Fibroblast of villous mesenchyme (primary cell): ENCODE measurements around the gene HIGD2A. TPM values are rescaled to one million over a fixed set of nuclear protein-coding genes. Genes with fewer than 3 reads are reported as not detected.
A peak's percentile ranks its signal among the peaks of the same experiment; 100 is the strongest.
"Not testable (repeated sequence)": the region's sequence is repeated elsewhere in the genome, so short reads cannot be mapped to it uniquely, and the experiment has no call there.

Experiments used
- DNase-seq: peaks from one replicate; pipeline ENCODE4 v3.0.0-alpha.2; 2010; ENCODE audit warnings: low read depth
- H3K4me3 ChIP-seq: 2 replicates; pipeline ENCODE4 v1.5.1; 2011; ENCODE audit warnings: low read depth, mild to moderate bottlenecking, low read length
- total RNA-seq: library from RNA; depleted of rRNA; stranded (reverse); fragments of >200 nt; gene quantifications from 2 replicates; pipeline ENCODE4 v1.2.3, GENCODE V29; 2012
- TF ChIP-seq, protein P1 (sequence below): IDR thresholded peaks from 2 replicates; pipeline ENCODE4 v1.5.1; 2012; ENCODE audit warnings: low read depth, mild to moderate bottlenecking, low read length; ENCODE audit not compliant: insufficient read depth

The HIGD2A gene
- total RNA-seq, 1 donor: 19.0 TPM

DNA sequence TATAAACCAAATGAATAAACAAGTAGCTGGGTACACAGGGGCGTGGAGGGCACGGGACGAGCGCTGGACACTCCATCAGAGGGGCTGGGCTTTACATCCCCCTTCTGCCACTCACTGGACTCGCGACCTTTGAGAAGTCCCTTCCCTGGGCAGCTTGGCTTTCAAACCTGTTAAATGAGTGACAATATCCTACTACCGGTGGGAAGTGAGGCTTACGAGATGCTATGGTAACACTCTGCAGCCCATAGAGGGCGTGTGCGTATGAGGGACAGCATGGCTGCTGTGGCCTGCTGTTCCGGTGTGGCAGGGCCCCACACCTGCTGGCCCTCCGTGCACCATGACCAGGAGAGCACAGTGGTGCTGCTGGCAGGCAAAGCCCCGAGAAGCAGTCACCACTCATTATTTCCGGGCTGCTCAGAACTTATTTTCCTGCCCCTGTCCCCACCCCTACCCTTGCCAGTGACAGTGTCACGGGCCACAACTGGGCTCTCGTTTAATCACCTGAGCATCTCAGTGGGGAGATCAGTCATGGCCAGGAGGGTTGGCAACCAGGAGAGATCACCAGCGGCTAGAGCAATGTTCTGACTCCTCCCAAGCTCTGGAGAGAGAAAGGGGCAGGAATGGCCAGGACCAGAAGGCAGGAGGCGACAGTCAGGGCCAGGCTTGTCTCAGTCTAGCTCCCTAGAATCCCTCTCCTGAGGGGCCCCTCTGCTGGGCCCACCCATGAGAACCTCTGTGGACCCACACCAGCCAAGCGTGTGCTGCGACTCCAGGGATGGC lies 17.3 kb downstream of the HIGD2A start:
- DNase-seq: no peak
- TF ChIP-seq, protein P1, sequence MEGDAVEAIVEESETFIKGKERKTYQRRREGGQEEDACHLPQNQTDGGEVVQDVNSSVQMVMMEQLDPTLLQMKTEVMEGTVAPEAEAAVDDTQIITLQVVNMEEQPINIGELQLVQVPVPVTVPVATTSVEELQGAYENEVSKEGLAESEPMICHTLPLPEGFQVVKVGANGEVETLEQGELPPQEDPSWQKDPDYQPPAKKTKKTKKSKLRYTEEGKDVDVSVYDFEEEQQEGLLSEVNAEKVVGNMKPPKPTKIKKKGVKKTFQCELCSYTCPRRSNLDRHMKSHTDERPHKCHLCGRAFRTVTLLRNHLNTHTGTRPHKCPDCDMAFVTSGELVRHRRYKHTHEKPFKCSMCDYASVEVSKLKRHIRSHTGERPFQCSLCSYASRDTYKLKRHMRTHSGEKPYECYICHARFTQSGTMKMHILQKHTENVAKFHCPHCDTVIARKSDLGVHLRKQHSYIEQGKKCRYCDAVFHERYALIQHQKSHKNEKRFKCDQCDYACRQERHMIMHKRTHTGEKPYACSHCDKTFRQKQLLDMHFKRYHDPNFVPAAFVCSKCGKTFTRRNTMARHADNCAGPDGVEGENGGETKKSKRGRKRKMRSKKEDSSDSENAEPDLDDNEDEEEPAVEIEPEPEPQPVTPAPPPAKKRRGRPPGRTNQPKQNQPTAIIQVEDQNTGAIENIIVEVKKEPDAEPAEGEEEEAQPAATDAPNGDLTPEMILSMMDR: no peak
- no peak overlapping the region for H3K4me3 ChIP-seq

DNA sequence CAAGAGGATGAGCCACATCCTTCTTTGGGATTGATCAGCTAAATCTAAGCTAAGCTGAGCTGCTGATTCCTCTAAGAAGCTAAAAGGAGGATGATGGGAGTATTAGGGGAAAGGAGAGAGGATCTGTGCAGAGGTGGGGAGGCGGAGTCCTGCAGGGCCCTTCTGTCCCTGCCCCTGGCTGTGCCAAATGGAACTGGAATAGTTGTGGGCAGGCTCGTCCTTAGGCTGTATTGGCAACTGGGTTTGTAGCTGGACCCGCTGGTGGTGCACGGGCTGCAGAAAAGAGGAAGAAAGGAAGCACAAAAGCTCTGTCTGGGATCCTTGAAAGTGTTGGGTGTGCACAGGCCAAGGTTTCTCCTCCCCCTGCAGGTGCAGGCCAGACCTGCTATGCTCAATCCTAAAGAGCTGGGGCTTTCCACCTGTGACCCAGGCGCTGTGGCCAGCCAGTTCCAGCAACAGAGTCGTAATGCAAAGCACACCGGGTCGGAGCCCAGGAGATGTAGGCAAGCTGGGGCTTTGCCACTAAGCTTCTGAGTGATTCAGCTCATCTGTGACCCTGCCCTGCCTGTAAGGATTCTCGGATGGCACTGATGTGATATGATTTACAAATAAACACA lies 18.0 kb downstream of the HIGD2A start:
- no peak overlapping the region for H3K4me3 ChIP-seq
- DNase-seq: no peak
- TF ChIP-seq, protein P1: no peak

DNA sequence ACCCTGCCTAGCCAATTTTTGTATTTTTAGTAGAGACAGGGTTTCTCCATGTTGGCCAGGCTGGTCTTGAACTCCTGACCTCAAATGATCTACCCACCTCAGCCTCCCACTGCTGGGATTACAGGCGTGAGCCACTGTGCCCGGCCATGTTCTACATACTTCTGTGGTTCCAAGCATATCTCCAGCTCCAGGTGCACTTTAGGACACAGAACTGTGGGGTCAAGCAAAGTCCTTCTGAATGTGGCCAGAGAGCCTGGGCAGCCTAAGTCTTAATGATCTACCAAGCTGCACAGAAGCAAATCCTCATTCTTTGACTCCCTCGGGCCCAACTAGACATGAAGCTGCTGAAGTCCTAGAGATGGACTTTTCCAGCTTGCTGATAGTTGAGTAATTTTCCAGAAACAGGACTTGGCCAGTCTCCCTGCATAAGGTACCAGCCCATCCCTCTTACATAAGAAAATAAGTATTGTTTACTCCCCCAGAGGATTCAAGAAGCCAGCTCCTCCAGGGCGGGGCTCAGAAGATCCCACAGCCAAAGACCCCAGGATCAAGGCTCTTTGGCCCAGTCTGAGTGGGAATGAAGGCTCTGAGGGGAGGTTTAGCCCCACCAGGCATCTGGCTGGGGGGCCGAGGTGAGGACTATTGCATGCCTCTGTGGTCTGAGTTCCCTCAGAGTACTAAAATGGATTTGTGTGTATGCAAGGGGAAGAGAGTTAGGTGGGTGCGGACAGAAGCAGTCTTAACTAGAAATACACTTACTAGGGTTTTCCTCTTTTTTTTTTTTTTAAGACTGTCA lies 19.1 kb downstream of the HIGD2A start:
- DNase-seq: peak; percentile 62
- H3K4me3 ChIP-seq: no peak overlapping the region
- TF ChIP-seq, protein P1: no peak

DNA sequence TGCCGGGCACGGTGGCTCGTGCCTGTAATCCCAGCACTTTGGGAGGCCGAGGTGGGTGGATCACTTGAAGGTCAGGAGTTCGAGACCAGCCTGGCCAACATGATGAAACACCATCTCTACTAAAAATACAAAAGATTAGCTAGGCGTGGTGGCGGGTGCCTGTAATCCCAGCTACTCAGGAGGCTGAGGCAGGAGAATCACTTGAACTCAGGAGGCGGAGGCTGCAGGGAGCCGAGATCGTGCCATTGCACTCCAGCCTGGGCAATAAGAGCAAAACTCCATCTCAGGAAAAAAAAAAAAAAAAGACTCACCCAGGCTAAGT lies 19.7 kb downstream of the HIGD2A start:
- not testable (repeated sequence) for DNase-seq

DNA sequence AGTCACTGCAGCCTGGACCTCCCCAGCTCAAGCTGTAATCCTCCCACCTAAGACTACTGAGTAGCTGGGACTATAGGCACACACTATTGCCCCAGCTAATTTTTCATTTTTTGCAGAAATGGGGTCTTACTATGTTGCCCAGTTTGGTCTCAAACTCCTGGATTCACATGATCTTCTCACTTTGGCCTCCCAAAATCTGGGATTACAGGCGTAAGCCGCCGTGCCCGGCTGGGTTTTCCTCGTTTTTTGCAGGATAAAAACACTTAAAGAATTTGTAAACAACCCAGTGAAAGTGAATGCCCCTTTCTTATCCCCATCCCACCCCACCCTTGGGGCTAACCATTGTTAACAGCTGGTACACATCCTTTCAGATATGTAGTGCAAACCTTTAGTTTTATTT lies 20.0 kb downstream of the HIGD2A start:
- DNase-seq: no peak
- TF ChIP-seq, protein P1: no peak
- no peak overlapping the region for H3K4me3 ChIP-seq

More for the DNA sequence above, 19.7 kb downstream of the HIGD2A start:
- H3K4me3 ChIP-seq: not testable (repeated sequence)

DNA sequence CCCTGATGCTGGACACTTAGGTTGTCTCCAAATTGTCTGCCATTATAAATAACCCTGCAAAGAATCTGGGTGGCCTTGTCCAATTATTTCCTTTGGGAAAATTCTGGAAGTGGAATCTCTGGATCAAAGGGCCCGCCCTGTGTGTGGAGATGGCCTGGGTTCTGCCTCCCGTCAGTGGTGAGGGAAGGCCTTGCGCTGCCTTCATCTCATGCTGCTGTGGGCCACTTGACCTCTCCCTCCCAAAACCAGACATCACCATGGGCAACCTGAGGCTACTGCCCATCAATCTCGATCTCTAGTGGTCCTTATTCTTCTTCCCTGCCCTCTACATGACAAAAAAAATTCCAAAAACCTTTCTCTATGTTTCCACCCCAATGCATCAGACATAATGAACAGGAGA lies 21.2 kb downstream of the HIGD2A start:
- TF ChIP-seq, protein P1: no peak
- DNase-seq: no peak

DNA sequence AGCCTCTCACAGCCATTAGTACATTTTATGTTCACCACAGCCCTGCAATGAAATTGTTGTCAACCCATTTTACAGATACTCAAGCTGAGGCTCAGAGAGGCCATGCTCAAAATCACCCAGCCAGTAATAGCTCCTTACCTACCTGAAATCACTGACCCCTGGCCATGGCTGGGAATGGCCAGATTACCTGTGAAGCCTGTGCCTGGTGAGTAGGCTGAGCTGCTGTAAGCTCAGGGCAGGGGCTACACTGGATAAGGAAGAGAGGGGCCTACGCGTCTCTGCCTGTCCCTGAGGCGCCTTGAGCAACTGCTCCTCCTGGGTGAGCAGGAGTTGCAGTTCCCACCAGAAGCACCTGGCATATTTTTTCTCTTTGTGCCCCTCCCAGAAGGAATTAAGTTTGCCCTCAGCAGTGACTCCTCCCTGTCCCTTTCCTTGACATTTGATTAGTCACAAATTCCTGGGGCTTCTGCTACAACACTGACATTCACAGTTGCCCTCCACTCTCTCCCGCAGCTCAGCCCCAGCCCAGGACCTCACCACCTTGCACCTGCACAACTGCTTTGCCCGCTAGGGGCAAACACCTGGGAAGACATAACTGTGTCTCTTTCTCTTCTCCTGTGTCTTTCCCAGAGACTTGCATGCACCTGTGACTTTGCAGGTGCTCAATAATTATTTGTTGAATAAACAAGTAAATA lies 22.1 kb downstream of the HIGD2A start:
- no peak overlapping the region for H3K4me3 ChIP-seq
- DNase-seq: no peak
- TF ChIP-seq, protein P1: no peak

More for the DNA sequence above, 21.2 kb downstream of the HIGD2A start:
- H3K4me3 ChIP-seq: no peak overlapping the region
